NOMO-1 (cell line): ENCODE data around the gene SIRT1.
"Not testable (repeated sequence)": the region's sequence is repeated elsewhere in the genome, so short reads cannot be mapped to it uniquely, and the experiment has no call there.

ENCODE experiments used
- DNase-seq, 2 experiments: peaks; one replicate each; lab custom pipeline; 2025; ENCODE audit not compliant: unreplicated experiment in 2 of 2; lab: John Stamatoyannopoulos, UW

The SIRT1 gene

GRCh38 chr10:67875340-67876238 is 8.9 kb upstream of the SIRT1 start:
- DNase-seq, result no peak

DNA sequence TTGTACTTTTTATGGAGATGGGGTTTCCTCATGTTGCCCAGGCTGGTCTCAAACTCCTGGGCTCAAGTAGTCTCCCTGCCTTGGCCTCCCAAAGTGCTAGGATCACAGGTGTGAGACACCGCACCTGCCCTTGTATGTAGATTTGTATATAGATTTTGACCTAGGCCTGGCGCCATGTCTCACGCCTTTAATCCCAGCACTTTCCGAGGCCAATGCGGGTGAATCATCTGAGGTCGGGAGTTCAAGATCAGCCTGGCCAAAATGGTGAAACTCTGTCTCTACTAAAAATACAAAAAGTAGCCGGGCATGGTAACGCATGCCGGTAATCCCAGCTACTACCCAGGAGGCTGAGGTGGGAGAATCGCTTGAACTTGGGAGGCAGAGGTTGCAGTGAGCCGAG is 7.0 kb upstream of the SIRT1 start:
- not testable (repeated sequence) for DNase-seq

DNA sequence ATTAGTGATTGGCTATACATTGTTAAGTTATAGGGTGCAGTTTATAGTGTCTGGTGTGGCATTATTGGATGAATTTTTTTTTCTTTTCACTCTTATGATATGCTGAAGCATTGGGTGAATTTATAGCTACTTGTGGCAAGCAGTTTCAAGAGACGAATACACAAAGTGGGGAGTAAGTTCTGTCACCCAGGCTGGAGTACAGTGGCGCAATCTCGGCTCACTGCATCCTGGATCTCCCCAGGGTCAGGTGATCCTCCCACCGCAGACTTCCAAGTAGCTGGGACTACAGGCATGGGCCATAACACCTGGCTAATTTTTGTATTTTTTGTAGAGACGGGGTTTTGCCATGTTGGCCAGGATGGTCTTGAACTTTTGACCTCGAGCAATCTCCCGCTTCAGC is 6.3 kb upstream of the SIRT1 start:
- DNase-seq, result no peak

GRCh38 chr10:67883710-67884312 is 645 bp upstream of the SIRT1 start:
- no peak for DNase-seq

DNA sequence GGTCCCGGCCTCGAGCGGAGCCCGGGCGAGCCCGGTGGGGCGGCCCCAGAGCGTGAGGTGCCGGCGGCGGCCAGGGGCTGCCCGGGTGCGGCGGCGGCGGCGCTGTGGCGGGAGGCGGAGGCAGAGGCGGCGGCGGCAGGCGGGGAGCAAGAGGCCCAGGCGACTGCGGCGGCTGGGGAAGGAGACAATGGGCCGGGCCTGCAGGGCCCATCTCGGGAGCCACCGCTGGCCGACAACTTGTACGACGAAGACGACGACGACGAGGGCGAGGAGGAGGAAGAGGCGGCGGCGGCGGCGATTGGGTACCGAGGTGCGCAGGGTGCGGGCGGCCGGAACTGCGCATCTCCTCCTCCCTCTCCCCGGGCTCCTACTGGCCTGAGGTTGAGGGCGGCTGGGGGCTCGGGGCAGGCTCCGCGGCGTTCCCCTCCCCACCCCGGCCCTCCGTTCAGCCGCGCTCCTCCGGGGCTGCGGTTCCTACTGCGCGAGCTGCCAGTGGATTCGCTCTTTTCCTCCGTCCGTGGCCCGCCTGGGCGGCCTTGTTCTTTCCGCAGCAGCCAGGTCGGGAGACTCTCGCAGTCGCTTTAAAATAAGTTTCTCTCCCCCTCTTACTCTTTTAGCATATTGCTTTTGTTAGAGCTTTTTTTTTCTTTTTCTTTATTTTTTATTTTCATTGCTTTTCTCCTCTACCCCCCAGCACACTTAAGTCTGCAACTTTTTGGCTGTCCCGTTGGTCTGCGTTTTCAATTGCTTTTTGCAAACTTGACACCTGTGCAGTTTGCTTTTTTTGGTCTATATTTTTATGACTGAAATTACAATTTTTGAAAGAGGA is 600 bp downstream of the SIRT1 start:
- peak; percentile 69 to 71 for DNase-seq

DNA sequence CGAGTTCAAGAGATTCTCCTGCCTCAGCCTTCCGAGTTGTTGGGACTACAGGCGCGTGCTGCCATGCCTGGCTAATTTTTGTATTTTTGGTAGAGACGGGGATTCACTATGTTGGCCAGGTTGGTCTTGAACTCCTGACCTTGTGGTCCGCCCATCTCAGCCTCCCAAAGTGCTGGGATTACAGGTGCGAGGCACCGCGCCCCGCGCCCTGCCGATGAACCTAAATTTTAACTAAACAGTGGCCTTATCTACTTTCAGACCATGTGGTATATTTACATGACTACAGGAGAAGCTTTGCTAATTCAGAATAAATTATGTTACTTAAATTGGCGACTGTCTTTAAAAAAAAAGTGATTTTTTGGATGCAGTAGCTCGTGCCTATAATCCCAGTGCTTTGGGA is 9.2 kb downstream of the SIRT1 start:
- no peak for DNase-seq

DNA sequence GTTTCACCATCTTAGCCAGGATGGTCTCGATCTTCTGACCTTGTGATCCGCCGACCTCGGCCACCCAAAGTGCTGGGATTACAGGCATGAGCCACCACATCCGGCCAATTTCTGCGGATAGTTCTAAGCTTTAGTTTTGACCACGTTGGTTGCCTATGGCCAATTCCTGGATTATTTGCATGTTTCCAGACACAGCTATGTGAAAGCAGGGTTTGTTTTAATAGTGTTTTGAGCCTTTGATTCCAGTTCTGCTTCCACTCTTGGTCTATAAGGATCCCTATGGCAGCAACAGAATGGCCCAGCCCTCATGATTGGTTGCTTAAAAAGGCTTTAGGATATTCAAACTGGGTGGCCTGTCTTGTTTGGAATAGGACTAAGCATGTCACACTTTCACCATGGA is 19.1 kb downstream of the SIRT1 start:
- no peak for DNase-seq

DNA sequence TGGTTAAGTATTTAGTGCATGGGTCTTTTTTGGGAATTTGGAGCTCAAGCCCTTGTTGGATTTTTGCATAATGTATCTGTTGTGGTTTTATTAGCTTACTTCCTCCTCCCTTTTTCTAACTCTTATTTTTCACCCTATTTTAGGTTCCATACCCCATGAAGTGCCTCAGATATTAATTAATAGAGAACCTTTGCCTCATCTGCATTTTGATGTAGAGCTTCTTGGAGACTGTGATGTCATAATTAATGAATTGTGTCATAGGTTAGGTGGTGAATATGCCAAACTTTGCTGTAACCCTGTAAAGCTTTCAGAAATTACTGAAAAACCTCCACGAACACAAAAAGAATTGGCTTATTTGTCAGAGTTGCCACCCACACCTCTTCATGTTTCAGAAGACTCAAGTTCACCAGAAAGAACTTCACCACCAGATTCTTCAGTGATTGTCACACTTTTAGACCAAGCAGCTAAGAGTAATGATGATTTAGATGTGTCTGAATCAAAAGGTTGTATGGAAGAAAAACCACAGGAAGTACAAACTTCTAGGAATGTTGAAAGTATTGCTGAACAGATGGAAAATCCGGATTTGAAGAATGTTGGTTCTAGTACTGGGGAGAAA is 28.0 kb downstream of the SIRT1 start:
- DNase-seq, result no peak

DNA sequence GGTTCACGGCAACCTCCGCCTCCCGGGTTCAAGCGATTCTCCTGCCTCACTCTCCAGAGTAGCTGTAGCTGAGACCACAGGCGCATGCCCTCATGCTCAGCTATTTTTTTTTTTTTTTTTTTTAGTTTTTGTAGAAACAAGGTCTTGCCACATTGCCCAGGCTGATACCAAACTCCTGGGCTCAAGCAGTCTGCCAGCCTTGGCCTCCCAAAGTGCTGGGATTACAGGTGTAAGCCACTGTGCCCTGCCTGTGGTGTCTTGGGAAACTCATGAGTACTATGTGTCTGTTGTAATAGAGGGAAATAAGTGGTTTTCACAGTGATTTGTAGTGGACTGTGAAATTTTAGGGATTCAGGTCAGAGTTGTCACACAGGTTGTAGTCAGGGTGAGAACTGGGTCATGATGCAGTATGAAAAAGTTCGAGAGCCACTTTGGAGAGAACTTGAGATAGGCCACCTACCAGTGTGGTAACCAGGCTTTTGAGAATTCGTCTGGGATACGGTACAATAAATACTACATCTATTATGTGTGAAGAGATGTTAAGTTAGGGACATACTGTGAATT is 30.4 kb downstream of the SIRT1 start:
- DNase-seq, result no peak

- no peak for DNase-seq
Observed at GRCh38 chr10:67917169-67917568, 32.7 kb downstream of the SIRT1 start.

- no peak for DNase-seq
Observed at GRCh38 chr10:67917679-67918078, 33.2 kb downstream of the SIRT1 start.

DNA sequence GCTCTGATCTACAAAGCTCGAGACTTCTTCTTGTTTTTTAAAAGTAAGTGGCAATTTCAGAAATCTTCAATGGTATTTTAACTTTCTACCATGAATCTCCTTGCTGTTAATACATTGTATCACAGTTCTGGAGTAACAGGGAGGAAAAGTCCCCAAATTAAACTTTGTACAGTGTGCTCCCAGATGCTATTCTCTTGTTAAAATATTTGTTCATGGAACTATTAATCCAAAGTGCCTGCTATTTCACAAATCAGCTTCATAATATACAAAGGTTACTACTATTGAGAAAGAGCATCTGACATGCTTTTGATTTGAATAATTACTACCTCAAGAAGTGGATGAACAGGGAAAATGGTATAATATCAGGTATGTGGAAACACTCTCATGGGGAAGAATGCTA is 36.6 kb downstream of the SIRT1 start:
- no peak for DNase-seq

- DNase-seq, result no peak
Observed at GRCh38 chr10:67923551-67923950, 39.1 kb downstream of the SIRT1 start.

DNA sequence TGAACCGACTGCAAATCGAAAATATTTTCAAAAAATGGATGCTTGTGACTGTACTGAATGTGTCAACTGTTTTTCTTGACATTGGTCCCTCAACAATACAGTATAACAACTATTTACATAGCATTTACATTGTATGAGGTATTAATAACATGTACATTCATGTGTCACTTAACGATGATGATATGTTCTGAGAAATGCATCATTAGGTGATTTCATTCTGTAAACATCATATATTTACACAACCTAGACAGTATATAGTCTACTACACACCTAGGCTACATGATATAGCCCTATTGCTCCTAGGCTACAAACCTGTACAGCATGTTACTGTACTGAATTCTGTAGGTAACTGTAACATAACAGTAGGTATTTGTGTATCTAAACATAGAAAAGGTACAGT is 39.7 kb downstream of the SIRT1 start:
- DNase-seq, result no peak

DNA sequence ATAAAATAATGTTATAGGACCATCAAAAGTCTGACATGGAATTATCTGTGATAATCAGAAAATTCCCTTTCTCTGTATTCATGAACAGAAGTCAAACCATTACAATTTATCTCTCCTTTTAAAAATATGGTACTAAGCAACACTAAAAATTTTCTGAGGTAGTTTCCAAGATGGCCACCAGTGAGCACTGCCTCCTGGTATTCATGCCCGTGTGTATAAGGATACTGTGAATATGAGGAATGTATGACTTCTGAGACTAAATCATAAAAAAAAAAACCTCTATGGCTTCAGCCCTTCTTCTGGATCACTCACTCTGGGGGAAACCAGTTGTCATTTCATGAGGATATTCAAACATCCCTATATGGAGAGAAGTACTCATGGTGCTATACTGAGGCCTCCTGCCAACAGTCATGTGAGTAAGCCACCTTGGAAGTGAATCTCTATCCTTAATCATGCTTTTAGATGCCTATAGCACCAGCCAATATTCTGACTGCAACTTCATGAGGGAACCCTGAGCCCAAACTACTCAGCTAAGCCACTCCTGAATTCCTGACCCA is 41.1 kb downstream of the SIRT1 start:
- DNase-seq, result no peak

- DNase-seq, result no peak
Observed at GRCh38 chr10:67926951-67927350, 42.5 kb downstream of the SIRT1 start.

- DNase-seq, result no peak
Observed at GRCh38 chr10:67933199-67933598, 48.7 kb downstream of the SIRT1 start.

- DNase-seq, result peak in 1 of 2 experiments; percentile 1
Observed at GRCh38 chr10:67934336-67934735, 49.9 kb downstream of the SIRT1 start.

GRCh38 chr10:67935223-67935622 is 50.8 kb downstream of the SIRT1 start:
- DNase-seq, result no peak

GRCh38 chr10:67936416-67936815 is 52.0 kb downstream of the SIRT1 start:
- no peak for DNase-seq
